ENCODE data around the gene SESN3. TPM values are rescaled to one million over a fixed set of nuclear protein-coding genes. Genes with fewer than 3 reads are reported as not detected.

The SESN3 gene, protein sequence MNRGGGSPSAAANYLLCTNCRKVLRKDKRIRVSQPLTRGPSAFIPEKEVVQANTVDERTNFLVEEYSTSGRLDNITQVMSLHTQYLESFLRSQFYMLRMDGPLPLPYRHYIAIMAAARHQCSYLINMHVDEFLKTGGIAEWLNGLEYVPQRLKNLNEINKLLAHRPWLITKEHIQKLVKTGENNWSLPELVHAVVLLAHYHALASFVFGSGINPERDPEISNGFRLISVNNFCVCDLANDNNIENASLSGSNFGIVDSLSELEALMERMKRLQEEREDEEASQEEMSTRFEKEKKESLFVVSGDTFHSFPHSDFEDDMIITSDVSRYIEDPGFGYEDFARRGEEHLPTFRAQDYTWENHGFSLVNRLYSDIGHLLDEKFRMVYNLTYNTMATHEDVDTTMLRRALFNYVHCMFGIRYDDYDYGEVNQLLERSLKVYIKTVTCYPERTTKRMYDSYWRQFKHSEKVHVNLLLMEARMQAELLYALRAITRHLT
- polyA plus RNA-seq (2012; rRNA removed) = 1.7 and 2.2 TPM in 2 replicates
- 2.9 and 3.4 TPM in 2 replicates for polyA plus RNA-seq (2012; cell fraction: cytosol; rRNA removed)
- polyA plus RNA-seq (2012; cell fraction: nucleus; rRNA removed) = 1.6 and 2.9 TPM in 2 replicates

GRCh38 chr11:95231127-95231880, at the start of gene SESN3:
SESN3 (minus strand) TSS chr11:95231202; CDS start chr11:95230860, 342 bp downstream.
- POLR2A ChIA-PET = interaction anchor here (0.6 to 2.5 kb wide), 13 partner anchors 12 to 1498 kb away, joined by 3 to 17 read pairs (median 3); partner anchors contain the start of genes FAM76B and SRSF8
- peaks cover 11 to 18% of the 10 kb centered on the region in 2 experiments; a peak in 3 of 4 replicates for H3K4me1 ChIP-seq (ENCODE audit: control insufficient read depth in 1 of 2, insufficient read depth in 2 of 2, low read depth in 1 of 2, low read length in 1 of 2)
- H3K9me3 ChIP-seq = no peaks in the 10 kb centered on the region
- no peaks in the 10 kb centered on the region for H3K27me3 ChIP-seq (ENCODE audit: insufficient read depth)
- peak within 1 kb of the TSS; percentile 31 to 99; a peak in 3 of 4 replicates for H3K27ac ChIP-seq (ENCODE audit: low read depth in 2 of 2, low read length in 1 of 2)
- peak within 1 kb of the TSS; percentile 75 for H3K4me2 ChIP-seq
- peak; percentile 93 for DNase-seq
- peak within 1 kb of the TSS; percentile 79 to 91 for H3K4me3 ChIP-seq (ENCODE audit: low read depth in 2 of 2, low read length in 1 of 2)
- peaks cover 12% of the 10 kb centered on the region for H3F3A ChIP-seq (replicated peaks; ENCODE audit: insufficient read depth)
- peak within 1 kb of the TSS; percentile 55 for H3K9ac ChIP-seq
- no peaks in the 10 kb centered on the region for H3K79me2 ChIP-seq (ENCODE audit: insufficient read depth)
- H4K20me1 ChIP-seq (ENCODE audit: insufficient read depth) = no peaks in the 10 kb centered on the region
- 6% methylated on average over 14 of the region's 40 CpGs for WGBS (ENCODE audit: low lambda C conversion rate)
- CTCF ChIA-PET = interaction anchor here (0.7 to 1.6 kb wide), 6 partner anchors 13 to 558 kb away, joined by 3 to 8 read pairs (median 5); partner anchors contain the start of genes FAM76B and SRSF8
- H2AFZ ChIP-seq (ENCODE audit: low read depth) = peak within 1 kb of the TSS; percentile 87
- H3K9me2 ChIP-seq = no peaks in the 10 kb centered on the region
- TF ChIP-seq ZBTB33 (IDR thresholded peaks at IDR 0.05; ENCODE audit: borderline replicate concordance, low read depth) = 0 out of 2 replicates have a peak, but pooled peaks have one; percentile 37
- TF ChIP-seq EP300 (IDR thresholded peaks at IDR 0.05; ENCODE audit: borderline replicate concordance in 1 of 2, low read depth in 1 of 2, low read length in 1 of 2) = peak; percentile 18 to 80; a peak in 3 of 4 replicates
- peak; percentile 98 for TF ChIP-seq RFX5 (IDR thresholded peaks at IDR 0.05; ENCODE audit: low read length)
- TF ChIP-seq MEF2A (IDR thresholded peaks at IDR 0.05; ENCODE audit: borderline replicate concordance, low read depth) = no peak
- peak; percentile 55 for TF ChIP-seq RAD21 (IDR thresholded peaks at IDR 0.05; ENCODE audit: low read length)
- TF ChIP-seq, protein P1, sequence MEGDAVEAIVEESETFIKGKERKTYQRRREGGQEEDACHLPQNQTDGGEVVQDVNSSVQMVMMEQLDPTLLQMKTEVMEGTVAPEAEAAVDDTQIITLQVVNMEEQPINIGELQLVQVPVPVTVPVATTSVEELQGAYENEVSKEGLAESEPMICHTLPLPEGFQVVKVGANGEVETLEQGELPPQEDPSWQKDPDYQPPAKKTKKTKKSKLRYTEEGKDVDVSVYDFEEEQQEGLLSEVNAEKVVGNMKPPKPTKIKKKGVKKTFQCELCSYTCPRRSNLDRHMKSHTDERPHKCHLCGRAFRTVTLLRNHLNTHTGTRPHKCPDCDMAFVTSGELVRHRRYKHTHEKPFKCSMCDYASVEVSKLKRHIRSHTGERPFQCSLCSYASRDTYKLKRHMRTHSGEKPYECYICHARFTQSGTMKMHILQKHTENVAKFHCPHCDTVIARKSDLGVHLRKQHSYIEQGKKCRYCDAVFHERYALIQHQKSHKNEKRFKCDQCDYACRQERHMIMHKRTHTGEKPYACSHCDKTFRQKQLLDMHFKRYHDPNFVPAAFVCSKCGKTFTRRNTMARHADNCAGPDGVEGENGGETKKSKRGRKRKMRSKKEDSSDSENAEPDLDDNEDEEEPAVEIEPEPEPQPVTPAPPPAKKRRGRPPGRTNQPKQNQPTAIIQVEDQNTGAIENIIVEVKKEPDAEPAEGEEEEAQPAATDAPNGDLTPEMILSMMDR (IDR thresholded peaks at IDR 0.05) = no peak
- peak; percentile 21; the same call in 1 of the 2 replicates for TF ChIP-seq SIN3A (IDR thresholded peaks at IDR 0.05; ENCODE audit: borderline replicate concordance, low read depth, low read length)
- TF ChIP-seq POLR2AphosphoS5 (IDR thresholded peaks at IDR 0.05; ENCODE audit: low read depth, low read length) = peak; percentile 78; the same call in 1 of the 2 replicates
- TF ChIP-seq TAF1 (IDR thresholded peaks at IDR 0.05; ENCODE audit: borderline replicate concordance, low read depth, low read length) = peak; percentile 74
- 0 out of 2 replicates have a peak, but pooled peaks have one; percentile 0 for TF ChIP-seq SMC3 (IDR thresholded peaks at IDR 0.05; ENCODE audit: low read depth, low read length)
- no peak for TF ChIP-seq GABPA (IDR thresholded peaks at IDR 0.05; ENCODE audit: low read depth)
- TF ChIP-seq IRF3 (IDR thresholded peaks at IDR 0.05; ENCODE audit: low read depth, low read length) = peak; percentile 38; the same call in 1 of the 2 replicates
- no peaks in the 10 kb centered on the region for H3K36me3 ChIP-seq (replicated peaks in 1 of 2; ENCODE audit: control insufficient read depth in 1 of 2, insufficient read depth in 2 of 2, low read length in 1 of 2)

Measured in SK-N-SH (cell line).